K562 (cell line): ENCODE data around the gene ZFP30. TPM values are rescaled to one million over a fixed set of nuclear protein-coding genes. Genes with fewer than 3 reads are reported as not detected.
A peak's percentile ranks its signal among the peaks of the same experiment; 100 is the strongest.

Source experiments
- ATF2 ChIP-seq: sonication (generic); formaldehyde crosslinking; IDR thresholded peaks from 2 replicates; pipeline ENCODE4 v1.8.1; 2022; ENCODE audit warnings: missing genetic modification reagents
- C11orf30 ChIP-seq: fragments of 450-650 bp; IDR thresholded peaks from 2 replicates; pipeline ENCODE4 v1.6.1; 2016; ENCODE audit warnings: low read depth, mild to moderate bottlenecking
- CCAR2 ChIP-seq: fragments of 200-400 bp; formaldehyde crosslinking; IDR thresholded peaks from 2 replicates; pipeline ENCODE4 v1.6.1; 2017; ENCODE audit warnings: mild to moderate bottlenecking, low read depth, low read length
- CTBP1 ChIP-seq: fragments of 450-650 bp; IDR thresholded peaks from 2 replicates; pipeline ENCODE4 v1.6.1; 2016; ENCODE audit warnings: borderline replicate concordance
- ESRRA ChIP-seq: fragments of 450-650 bp; IDR thresholded peaks from 2 replicates; pipeline ENCODE4 v1.6.1; 2014; ENCODE audit warnings: low read depth, mild to moderate bottlenecking, moderate library complexity, borderline replicate concordance
- ETV6 ChIP-seq, 3 experiments: fragments of 150-350 bp in 1 of 3; sonication (generic) in 1 of 3; formaldehyde crosslinking in 1 of 3; IDR thresholded peaks; 2 replicates each; pipeline versions ENCODE4 v1.6.1 to v1.8.0; 2014 to 2022; ENCODE audit warnings: borderline replicate concordance in 2 of 3, low read depth in 2 of 3, antibody characterized with exemption in 1 of 3, low read length in 1 of 3, mild to moderate bottlenecking in 1 of 3, missing genetic modification reagents in 1 of 3
- FOXJ2 ChIP-seq: fragments of 200-800 bp; sonication (Bioruptor generic); IDR thresholded peaks from 2 replicates; pipeline ENCODE4 v1.6.1; 2016; ENCODE audit warnings: missing genetic modification characterization, missing compliant biosample characterization
- HNRNPLL ChIP-seq: fragments of 200-400 bp; formaldehyde crosslinking; IDR thresholded peaks from 2 replicates; pipeline ENCODE4 v1.6.1; 2017; ENCODE audit warnings: low read length, low read depth, mild to moderate bottlenecking; ENCODE audit not compliant: poor library complexity, severe bottlenecking
- MEIS2 ChIP-seq: fragments of 450-650 bp; IDR thresholded peaks from 2 replicates; pipeline ENCODE4 v1.6.1; 2014; ENCODE audit warnings: mild to moderate bottlenecking; ENCODE audit not compliant: partially characterized antibody
- MTA2 ChIP-seq: fragments of 450-650 bp; IDR thresholded peaks from 2 replicates; pipeline ENCODE4 v1.6.1; 2016; ENCODE audit warnings: low read depth
- NCOR1 ChIP-seq: fragments of 450-650 bp; IDR thresholded peaks from 2 replicates; pipeline ENCODE4 v1.6.1; 2016; ENCODE audit warnings: mild to moderate bottlenecking, moderate library complexity
- NFXL1 ChIP-seq: fragments of 450-650 bp; formaldehyde crosslinking; IDR thresholded peaks from 2 replicates; pipeline ENCODE4 v1.4.0; 2021; ENCODE audit warnings: mild to moderate bottlenecking
- PHTF2 ChIP-seq: fragments of 250-450 bp; sonication (Bioruptor Pico); IDR thresholded peaks from 2 replicates; pipeline ENCODE4 v1.5.0; 2021; ENCODE audit warnings: mild to moderate bottlenecking
- POLR3G ChIP-seq: IDR thresholded peaks from 2 replicates; pipeline ENCODE4 v1.6.1; 2011; ENCODE audit not compliant: insufficient read length, insufficient replicate concordance; ENCODE audit errors: extremely low read depth
- RAD51 ChIP-seq: fragments of 450-650 bp; IDR thresholded peaks from 2 replicates; pipeline ENCODE4 v1.7.1; 2016; ENCODE audit warnings: low read depth, mild to moderate bottlenecking, borderline replicate concordance
- RHOXF2B ChIP-seq: fragments of 250-450 bp; sonication (Bioruptor Pico); conservative IDR thresholded peaks from 2 replicates; pipeline ENCODE4 v1.5.1; 2021
- RNF219 ChIP-seq: fragments of 250-450 bp; sonication (Bioruptor Pico); IDR thresholded peaks from 2 replicates; pipeline ENCODE4 v1.5.0; 2022; ENCODE audit warnings: mild to moderate bottlenecking
- SIN3A ChIP-seq, 2 experiments: fragments of 150-350 bp in 1 of 2; IDR thresholded peaks; 2 replicates each; pipeline ENCODE4 v1.6.1; 2011 to 2016; ENCODE audit warnings: borderline replicate concordance in 2 of 2, low read depth in 2 of 2, low read length in 2 of 2, mild to moderate bottlenecking in 2 of 2, moderate library complexity in 2 of 2; ENCODE audit not compliant: control insufficient read depth in 1 of 2
- SIRT6 ChIP-seq: IDR thresholded peaks from one replicate; pipeline ENCODE4 v1.6.1; 2012; ENCODE audit warnings: low read depth, mild to moderate bottlenecking, control low read depth, inconsistent platforms, low read length, moderate library complexity
- SREBF1 ChIP-seq: fragments of 150-350 bp; IDR thresholded peaks from 2 replicates; pipeline ENCODE4 v1.6.1; 2014; ENCODE audit warnings: antibody characterized with exemption, low read depth, low read length, borderline replicate concordance
- TAF15 ChIP-seq: fragments of 200-400 bp; formaldehyde crosslinking; IDR thresholded peaks from 2 replicates; pipeline ENCODE4 v1.6.1; 2017; ENCODE audit warnings: mild to moderate bottlenecking, low read depth, low read length, moderate library complexity
- ZNF146 ChIP-seq: IDR thresholded peaks from one replicate; pipeline ENCODE4 v1.6.1; 2018; ENCODE audit warnings: missing compliant biosample characterization; ENCODE audit not compliant: unreplicated experiment
- ZNF224 ChIP-seq: sonication (generic); formaldehyde crosslinking; IDR thresholded peaks from 2 replicates; pipeline ENCODE4 v1.8.0; 2022; ENCODE audit warnings: mild to moderate bottlenecking, missing genetic modification reagents
- ZNF584 ChIP-seq: fragments of 200-800 bp; sonication (Bioruptor generic); IDR thresholded peaks from 2 replicates; pipeline ENCODE4 v1.6.1; 2016; ENCODE audit warnings: low read depth, mild to moderate bottlenecking, missing genetic modification characterization, missing compliant biosample characterization
- ZSCAN32 ChIP-seq: fragments of 450-650 bp; formaldehyde crosslinking; IDR thresholded peaks from 2 replicates; pipeline ENCODE4 v1.4.0; 2020; ENCODE audit warnings: mild to moderate bottlenecking, moderate library complexity
- polyA plus RNA-seq, 8 experiments: library from polyadenylated mRNA; depleted of rRNA in 4 of 8; stranded (reverse) in 5 of 8; unstranded in 3 of 8; fragments of >200 nt; fragmentation: Nextera tagmentation in 2 of 8; fragmentation: Illumina TruSeq in 1 of 8; extraction: Ambion mirVana in 2 of 8; extraction: Trizol in 1 of 8; gene quantifications; 2 replicates each; pipeline versions ENCODE4 v1.2.1 to v1.2.3, GENCODE V29; 2011 to 2014; ENCODE audit warnings: inconsistent platforms in 1 of 8, missing spikeins in 1 of 8
- total RNA-seq, 7 experiments: library from RNA; depleted of rRNA in 6 of 7; stranded (reverse); fragments of >200 nt in 6 of 7; fragmentation: Illumina TruSeq in 2 of 7; extraction: Trizol in 2 of 7; gene quantifications; 2 replicates each; pipeline versions ENCODE4 v1.2.1 to v1.2.3, GENCODE V29; 2011 to 2021; ENCODE audit warnings: low replicate concordance in 1 of 7

Gene ZFP30
- total and polyA plus RNA-seq, 9 of the 15 experiments (the other 6 are each of a cell fraction or from before 2014, with no cell fraction given) = 1.1 to 11.3 (median 4.9) TPM

GRCh38 chr19:37692956-37693620, 37.8 kb upstream of the ZFP30 start (continued):
- TF ChIP-seq RHOXF2B (no peak), ZNF224 (no peak), TAF15 (no peak), CCAR2 (no peak), HNRNPLL (no peak), FOXJ2 (tag) (peak; percentile 94), ETV6 (IDR thresholded peaks at IDR 0.05; ENCODE audit: borderline replicate concordance in 1 of 2, low read depth in 2 of 2, low read length in 1 of 2) (no peak), ETV6 (CRISPR knock-in tag; IDR thresholded peaks at IDR 0.05; ENCODE audit: borderline replicate concordance) (no peak), ZNF584 (no peak), NCOR1 (no peak), SREBF1 (no peak), SIRT6 (no peak), ZNF146 (CRISPR knock-in tag) (no peak), RAD51 (no peak), SIN3A (IDR thresholded peaks at IDR 0.05; ENCODE audit: borderline replicate concordance in 2 of 2, control insufficient read depth in 1 of 2, low read depth in 2 of 2, low read length in 2 of 2) (no peak), CTBP1 (0 out of 2 replicates have a peak, but pooled peaks have one; percentile 41), MTA2 (peak; percentile 44; the same call in 1 of the 2 replicates), RNF219 (no peak), C11orf30 (peak; percentile 10; the same call in 1 of the 2 replicates), ZSCAN32 (CRISPR knock-in tag) (no peak), POLR3G (no peak), NFXL1 (CRISPR knock-in tag) (no peak), MEIS2 (peak; percentile 44), ATF2 (CRISPR knock-in tag) (no peak), PHTF2 (CRISPR knock-in tag) (no peak), ESRRA (no peak)
